Osteoblast (primary cell): Measurements from ENCODE around the gene DNAH10. TPM values are rescaled to one million over a fixed set of nuclear protein-coding genes. Genes with fewer than 3 reads are reported as not detected.

Experiments
- DNase-seq: peaks from one replicate; pipeline ENCODE4 v3.0.0; 2011; ENCODE audit warnings: low spot score, mixed read lengths; ENCODE audit not compliant: insufficient read length; ENCODE audit errors: missing footprints
- H2AFZ ChIP-seq: 2 replicates; pipeline ENCODE4 v1.6.0; 2011; ENCODE audit warnings: mild to moderate bottlenecking, low read length
- H3K27ac ChIP-seq: 2 replicates; pipeline ENCODE4 v1.5.1; 2011; ENCODE audit warnings: mild to moderate bottlenecking, low read depth, low read length, moderate library complexity
- H3K27me3 ChIP-seq: 2 replicates; pipeline ENCODE4 v1.6.0; 2012; ENCODE audit warnings: mild to moderate bottlenecking, control low read depth, inconsistent platforms, low read length, moderate library complexity; ENCODE audit not compliant: insufficient read depth
- H3K36me3 ChIP-seq: 2 replicates; pipeline ENCODE4 v1.5.1; 2011; ENCODE audit warnings: mild to moderate bottlenecking, low read length, control low read depth, moderate library complexity; ENCODE audit not compliant: insufficient read depth
- H3K4me1 ChIP-seq: 2 replicates; pipeline ENCODE4 v1.5.1; 2011; ENCODE audit warnings: mild to moderate bottlenecking, low read length, control low read depth, moderate library complexity; ENCODE audit not compliant: insufficient read depth
- H3K4me2 ChIP-seq: 2 replicates; pipeline ENCODE4 v1.6.0; 2011; ENCODE audit warnings: mild to moderate bottlenecking, low read length; ENCODE audit not compliant: insufficient read depth
- H3K4me3 ChIP-seq: fragments of 200-600 bp; sonication (generic); 3 replicates; pipeline ENCODE4 v1.5.1; 2012; ENCODE audit warnings: mild to moderate bottlenecking, low read length, inconsistent platforms; ENCODE audit not compliant: insufficient read depth
- H3K79me2 ChIP-seq: 2 replicates; pipeline ENCODE4 v1.6.0; 2012; ENCODE audit warnings: mild to moderate bottlenecking, low read length, control low read depth, inconsistent platforms; ENCODE audit not compliant: insufficient read depth
- H3K9me3 ChIP-seq: 2 replicates; pipeline ENCODE4 v1.5.1; 2011; ENCODE audit warnings: low read depth, low read length, control low read depth
- H4K20me1 ChIP-seq: 2 replicates; pipeline ENCODE4 v1.6.0; 2012; ENCODE audit warnings: mild to moderate bottlenecking, low read length, control low read depth; ENCODE audit not compliant: insufficient read depth
- CTCF ChIP-seq: IDR thresholded peaks from 2 replicates; pipeline ENCODE4 v1.5.1; 2011; ENCODE audit warnings: mild to moderate bottlenecking, low read depth, low read length, moderate library complexity; ENCODE audit errors: extremely low read depth
- total RNA-seq: library from RNA; depleted of rRNA; stranded (reverse); fragments of >200 nt; gene quantifications from 2 replicates; pipeline ENCODE4 v1.2.3, GENCODE V29; 2012

DNAH10 gene
- total RNA-seq, 1 donor, result 0.72 TPM

GRCh38 chr12:123886258-123886657 is 124.2 kb downstream of the DNAH10 start:
- no peak overlapping the region for H3K4me3 ChIP-seq
- no peak overlapping the region for H2AFZ ChIP-seq
- peaks cover 53% of the 10 kb centered on the region for H3K27me3 ChIP-seq
- no peak overlapping the region for H3K4me2 ChIP-seq
- H3K4me1 ChIP-seq, result no peaks in the 10 kb centered on the region
- H3K9me3 ChIP-seq, result no peaks in the 10 kb centered on the region
- H3K36me3 ChIP-seq, result no peaks in the 10 kb centered on the region
- H3K79me2 ChIP-seq, result no peaks in the 10 kb centered on the region
- H4K20me1 ChIP-seq, result no peaks in the 10 kb centered on the region
- no peak overlapping the region for H3K27ac ChIP-seq
- DNase-seq, result no peak
- no peak for TF ChIP-seq CTCF

- H2AFZ ChIP-seq, result no peak overlapping the region
- peaks cover 48% of the 10 kb centered on the region for H3K27me3 ChIP-seq
- H3K4me2 ChIP-seq, result no peak overlapping the region
- H3K27ac ChIP-seq, result no peak overlapping the region
- H3K9me3 ChIP-seq, result no peaks in the 10 kb centered on the region
- no peaks in the 10 kb centered on the region for H4K20me1 ChIP-seq
- H3K36me3 ChIP-seq, result no peaks in the 10 kb centered on the region
- no peak for DNase-seq
- H3K79me2 ChIP-seq, result no peaks in the 10 kb centered on the region
- TF ChIP-seq CTCF, result no peak
- no peaks in the 10 kb centered on the region for H3K4me1 ChIP-seq
- no peak overlapping the region for H3K4me3 ChIP-seq
Observed at GRCh38 chr12:123886931-123887582, 125.0 kb downstream of the DNAH10 start.

- DNase-seq, result no peak
- Histone ChIP-seq H3K4me1 (no peaks in the 10 kb centered on the region), H3K36me3 (no peaks in the 10 kb centered on the region), H3K27ac (no peak overlapping the region), H2AFZ (no peak overlapping the region), H3K4me2 (no peak overlapping the region), H4K20me1 (no peaks in the 10 kb centered on the region), H3K79me2 (no peaks in the 10 kb centered on the region), H3K27me3 (peaks cover 38% of the 10 kb centered on the region), H3K9me3 (no peaks in the 10 kb centered on the region), H3K4me3 (no peak overlapping the region)
- no peak for TF ChIP-seq CTCF
Observed at GRCh38 chr12:123888989-123889388, 126.9 kb downstream of the DNAH10 start.

GRCh38 chr12:123889848-123890535 is 127.9 kb downstream of the DNAH10 start:
- H2AFZ ChIP-seq, result no peak overlapping the region
- no peak overlapping the region for H3K27ac ChIP-seq
- no peak for DNase-seq
- H3K9me3 ChIP-seq, result no peaks in the 10 kb centered on the region
- H3K4me1 ChIP-seq, result no peaks in the 10 kb centered on the region
- no peaks in the 10 kb centered on the region for H3K79me2 ChIP-seq
- H3K27me3 ChIP-seq, result peaks cover 31% of the 10 kb centered on the region
- H3K36me3 ChIP-seq, result no peaks in the 10 kb centered on the region
- H3K4me2 ChIP-seq, result no peak overlapping the region
- no peaks in the 10 kb centered on the region for H4K20me1 ChIP-seq
- no peak for TF ChIP-seq CTCF
- H3K4me3 ChIP-seq, result no peak overlapping the region
